ENCODE data around the gene RGPD5. TPM values are rescaled to one million over a fixed set of nuclear protein-coding genes. Genes with fewer than 3 reads are reported as not detected.
"Not testable (repeated sequence)": the region's sequence is repeated elsewhere in the genome, so short reads cannot be mapped to it uniquely, and the experiment has no call there.

RGPD5 gene
- total and polyA plus RNA-seq, 2 of the 8 experiments (the other 6 are each of a cell fraction or from before 2014, with no cell fraction given): 2.9 to 26.1 TPM

DNA sequence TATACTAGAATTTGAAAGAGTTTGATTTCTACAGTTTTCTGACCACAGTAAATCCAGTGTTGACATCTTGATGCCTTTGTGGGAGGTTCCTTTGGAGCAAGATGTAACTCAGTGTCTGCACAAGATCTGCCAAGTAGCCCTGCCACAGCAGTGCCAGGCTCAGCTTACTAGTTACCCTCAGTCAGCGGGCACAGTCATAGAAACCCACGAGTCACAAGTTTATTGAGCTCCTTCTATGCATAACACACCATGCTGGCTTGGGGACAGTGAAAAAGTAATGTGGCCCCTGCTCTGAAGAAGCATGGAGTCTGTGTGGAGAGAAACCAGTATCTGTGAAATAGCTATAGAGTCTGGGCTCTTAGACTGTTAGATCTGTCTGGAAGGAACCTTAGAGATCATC, 15.0 kb upstream of the RGPD5 start:
- H3K4me1 ChIP-seq (replicated peaks in 1 of 4; ENCODE audit: control insufficient read depth in 3 of 4, insufficient read depth in 4 of 4, low read length in 3 of 4); H2BK20ac ChIP-seq (ENCODE audit: low read length); H2BK15ac ChIP-seq (ENCODE audit: low read length); H4K91ac ChIP-seq (replicated peaks; ENCODE audit: insufficient read length, low read length); FAIRE-seq; H4K20me1 ChIP-seq (replicated peaks in 1 of 2; ENCODE audit: control insufficient read depth in 1 of 2, insufficient read depth in 2 of 2, low read length in 2 of 2); H3K79me2 ChIP-seq (ENCODE audit: control insufficient read depth in 1 of 2, insufficient read depth in 2 of 2, low read length in 2 of 2); H3K36me3 ChIP-seq (ENCODE audit: control insufficient read depth in 2 of 4, insufficient read depth in 4 of 4, low read length in 3 of 4); H3K79me1 ChIP-seq (ENCODE audit: low read depth, low read length); H2BK5ac ChIP-seq (ENCODE audit: low read depth, low read length); H4K5ac ChIP-seq (ENCODE audit: insufficient read length, low read depth, low read length); H3K14ac ChIP-seq (ENCODE audit: insufficient read length); H3K4me2 ChIP-seq (ENCODE audit: insufficient read depth in 1 of 2, low read depth in 2 of 2, low read length in 2 of 2); H4K8ac ChIP-seq (ENCODE audit: extremely low read depth, insufficient read depth, low read length); H3K23me2 ChIP-seq (ENCODE audit: low read depth, low read length); H3K23ac ChIP-seq (ENCODE audit: insufficient read length); H3K18ac ChIP-seq (ENCODE audit: extremely low read depth, low read length); H2BK12ac ChIP-seq (ENCODE audit: low read depth, low read length); H3K4ac ChIP-seq (replicated peaks; ENCODE audit: insufficient read length, low read depth, low read length); H3K4me3 ChIP-seq (ENCODE audit: extremely low read depth in 1 of 4, insufficient read depth in 2 of 4, low read depth in 3 of 4, low read length in 4 of 4); H3K27me3 ChIP-seq (replicated peaks in 1 of 4; ENCODE audit: control insufficient read depth in 3 of 4, extremely low read depth in 1 of 4, insufficient read depth in 3 of 4, low read length in 3 of 4); H3K56ac ChIP-seq (replicated peaks; ENCODE audit: insufficient read length, low read depth, low read length); CTCF ChIA-PET (ENCODE audit: partially characterized antibody); H3K9ac ChIP-seq (replicated peaks in 1 of 4; ENCODE audit: extremely low read depth in 1 of 4, low read depth in 3 of 4, low read length in 3 of 4); H2BK120ac ChIP-seq (replicated peaks; ENCODE audit: low read depth, low read length); DNase-seq (ENCODE audit: low read depth in 1 of 2, low spot score in 2 of 2); H3K27ac ChIP-seq (ENCODE audit: low read depth, low read length); H2AK5ac ChIP-seq (ENCODE audit: low read depth, low read length); POLR2A ChIA-PET (ENCODE audit: partially characterized antibody); H2AFZ ChIP-seq (ENCODE audit: low read length); H3K9me3 ChIP-seq (ENCODE audit: insufficient read depth in 2 of 2, low read depth in 1 of 2, low read length in 1 of 2): not testable (repeated sequence)
- WGBS, 2 experiments (ENCODE audit: extremely low coverage in 1 of 2, insufficient coverage in 1 of 2, insufficient read length in 1 of 2, insufficient replicate concordance in 2 of 2, low coverage in 1 of 2, low lambda C conversion rate in 2 of 2, missing lambda C conversion rate in 1 of 2): no CpG with 5 or more reads among the region's 2 CpGs

DNA sequence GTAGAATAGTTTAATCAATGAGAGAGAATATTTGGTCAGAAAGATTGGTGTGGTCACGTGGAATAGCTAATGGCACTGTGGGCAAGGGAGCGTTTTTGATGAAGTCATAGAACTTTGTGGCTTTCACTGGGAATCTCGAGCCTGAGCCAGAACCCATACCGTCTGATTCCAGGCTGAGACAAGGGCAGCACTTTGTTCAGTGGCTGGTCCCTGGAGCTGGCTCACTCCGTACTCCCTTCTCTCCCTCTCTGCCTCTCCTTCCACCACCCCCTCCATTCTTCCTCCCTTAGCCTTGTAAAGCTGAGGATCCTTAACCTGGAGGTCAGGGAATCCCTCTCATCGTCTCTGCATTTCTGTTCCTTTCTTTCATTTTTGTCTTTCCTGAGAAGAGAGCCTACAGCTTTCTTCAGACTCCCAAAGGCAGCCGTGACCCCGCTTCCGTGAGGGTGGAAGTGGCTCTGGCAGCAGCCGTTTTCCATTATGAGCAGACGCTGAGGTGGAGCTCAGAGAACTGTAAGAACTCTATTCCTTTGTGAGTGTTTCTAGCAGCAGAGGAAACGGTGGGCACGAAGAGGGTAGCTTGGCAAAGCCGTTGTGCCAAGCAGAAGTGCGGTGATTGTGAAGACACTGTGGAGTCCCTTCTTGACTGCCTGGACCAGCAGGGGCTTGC, 12.8 kb upstream of the RGPD5 start:
- H3K27me3 ChIP-seq (replicated peaks in 1 of 4; ENCODE audit: control insufficient read depth in 3 of 4, extremely low read depth in 1 of 4, insufficient read depth in 3 of 4, low read length in 3 of 4); H3K23ac ChIP-seq (ENCODE audit: insufficient read length); H3K79me2 ChIP-seq (ENCODE audit: control insufficient read depth in 1 of 2, insufficient read depth in 2 of 2, low read length in 2 of 2); H3K18ac ChIP-seq (ENCODE audit: extremely low read depth, low read length); H4K91ac ChIP-seq (replicated peaks; ENCODE audit: insufficient read length, low read length); FAIRE-seq; H3K56ac ChIP-seq (replicated peaks; ENCODE audit: insufficient read length, low read depth, low read length); DNase-seq (ENCODE audit: low read depth in 1 of 2, low spot score in 2 of 2); H3K4me3 ChIP-seq (ENCODE audit: extremely low read depth in 1 of 4, insufficient read depth in 2 of 4, low read depth in 3 of 4, low read length in 4 of 4); H2BK20ac ChIP-seq (ENCODE audit: low read length); H3K4me2 ChIP-seq (ENCODE audit: insufficient read depth in 1 of 2, low read depth in 2 of 2, low read length in 2 of 2); POLR2A ChIA-PET (ENCODE audit: partially characterized antibody); H2AK5ac ChIP-seq (ENCODE audit: low read depth, low read length); H2BK15ac ChIP-seq (ENCODE audit: low read length); H3K23me2 ChIP-seq (ENCODE audit: low read depth, low read length); H3K14ac ChIP-seq (ENCODE audit: insufficient read length); H3K4me1 ChIP-seq (replicated peaks in 1 of 4; ENCODE audit: control insufficient read depth in 3 of 4, insufficient read depth in 4 of 4, low read length in 3 of 4); H4K5ac ChIP-seq (ENCODE audit: insufficient read length, low read depth, low read length); CTCF ChIA-PET (ENCODE audit: partially characterized antibody); H4K20me1 ChIP-seq (replicated peaks in 1 of 2; ENCODE audit: control insufficient read depth in 1 of 2, insufficient read depth in 2 of 2, low read length in 2 of 2); H2AFZ ChIP-seq (ENCODE audit: low read length); H3K4ac ChIP-seq (replicated peaks; ENCODE audit: insufficient read length, low read depth, low read length); H3K9ac ChIP-seq (replicated peaks in 1 of 4; ENCODE audit: extremely low read depth in 1 of 4, low read depth in 3 of 4, low read length in 3 of 4); H3K79me1 ChIP-seq (ENCODE audit: low read depth, low read length); H3K27ac ChIP-seq (ENCODE audit: low read depth, low read length); H4K8ac ChIP-seq (ENCODE audit: extremely low read depth, insufficient read depth, low read length); H3K9me3 ChIP-seq (ENCODE audit: insufficient read depth in 2 of 2, low read depth in 1 of 2, low read length in 1 of 2); H3K36me3 ChIP-seq (ENCODE audit: control insufficient read depth in 2 of 4, insufficient read depth in 4 of 4, low read length in 3 of 4); H2BK12ac ChIP-seq (ENCODE audit: low read depth, low read length); H2BK120ac ChIP-seq (replicated peaks; ENCODE audit: low read depth, low read length); H2BK5ac ChIP-seq (ENCODE audit: low read depth, low read length): not testable (repeated sequence)
- WGBS, 2 experiments (ENCODE audit: extremely low coverage in 1 of 2, insufficient coverage in 1 of 2, insufficient read length in 1 of 2, insufficient replicate concordance in 2 of 2, low coverage in 1 of 2, low lambda C conversion rate in 2 of 2, missing lambda C conversion rate in 1 of 2): no CpG with 5 or more reads among the region's 15 CpGs

All from H1 (cell line).